B cell (primary cell): ENCODE measurements around the gene MAD1L1.

Source experiments
- CTCF ChIP-seq: fragments of 200-600 bp; IDR thresholded peaks from one replicate; pipeline ENCODE4 v1.8.0; 2022; ENCODE audit warnings: antibody characterized with exemption, mild to moderate bottlenecking
- EZH2 ChIP-seq: IDR thresholded peaks from 2 replicates; pipeline ENCODE4 v1.6.1; 2012; ENCODE audit warnings: borderline replicate concordance, low read depth, mild to moderate bottlenecking, moderate library complexity, low read length; ENCODE audit not compliant: insufficient read depth, poor library complexity, severe bottlenecking

GRCh38 chr7:2037808-2038522 is 194.8 kb downstream of the MAD1L1 start:
- TF ChIP-seq CTCF (no peak), EZH2 (no peak)
